Measurements from ENCODE around the gene VTN. TPM values are rescaled to one million over a fixed set of nuclear protein-coding genes. Genes with fewer than 3 reads are reported as not detected.

The VTN gene
- total and polyA plus RNA-seq, 4 donors, result 0.40 to 2.5 (median 1.6) TPM

DNA sequence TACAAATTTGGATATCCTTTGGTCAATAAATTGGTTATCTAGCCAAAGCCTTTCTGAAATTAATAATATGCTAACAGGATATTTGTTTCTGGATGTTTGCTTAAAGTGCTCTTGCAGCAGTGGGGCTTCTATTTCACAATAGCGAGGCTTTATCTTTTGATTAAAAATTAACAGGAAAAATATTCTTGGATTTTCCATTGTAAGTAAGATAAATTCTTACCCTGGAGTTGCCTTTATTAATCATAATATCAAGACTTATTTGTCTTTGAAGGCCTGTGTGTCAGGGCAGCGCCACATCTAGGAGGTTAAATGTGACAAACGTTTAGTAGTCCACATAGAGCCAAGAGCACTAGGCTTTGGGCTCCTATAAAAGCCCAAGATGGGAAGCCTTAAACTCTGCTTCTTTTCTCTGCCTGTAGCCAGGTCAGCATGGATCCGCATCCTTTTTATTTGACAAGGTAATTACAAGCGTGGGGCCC lies 45.8 kb downstream of the VTN start:
- H3K9ac ChIP-seq (ENCODE audit: insufficient read depth in 1 of 2, low read length in 2 of 2), result no peak overlapping the region
- no peak for ATAC-seq (ENCODE audit: insufficient read depth, low FRiP score)
- peaks cover 3 to 25% (median 8%) of the 10 kb centered on the region in 4 donors for H3K36me3 ChIP-seq (ENCODE audit: control insufficient read depth in 4 of 4, insufficient read depth in 4 of 4, low read length in 4 of 4)
- H3K4me1 ChIP-seq (ENCODE audit: control insufficient read depth in 5 of 5, insufficient read depth in 5 of 5, low read length in 5 of 5), result peaks cover 0 to 11% (median 5%) of the 10 kb centered on the region in 5 donors
- H3K27me3 ChIP-seq (ENCODE audit: control insufficient read depth in 3 of 3, insufficient read depth in 3 of 3, low read length in 2 of 3), result no peaks in the 10 kb centered on the region
- no peak overlapping the region for H3K27ac ChIP-seq (ENCODE audit: low read depth in 1 of 2, low read length in 1 of 2)
- H3K4me3 ChIP-seq, result no peak overlapping the region
- TF ChIP-seq, protein P1, sequence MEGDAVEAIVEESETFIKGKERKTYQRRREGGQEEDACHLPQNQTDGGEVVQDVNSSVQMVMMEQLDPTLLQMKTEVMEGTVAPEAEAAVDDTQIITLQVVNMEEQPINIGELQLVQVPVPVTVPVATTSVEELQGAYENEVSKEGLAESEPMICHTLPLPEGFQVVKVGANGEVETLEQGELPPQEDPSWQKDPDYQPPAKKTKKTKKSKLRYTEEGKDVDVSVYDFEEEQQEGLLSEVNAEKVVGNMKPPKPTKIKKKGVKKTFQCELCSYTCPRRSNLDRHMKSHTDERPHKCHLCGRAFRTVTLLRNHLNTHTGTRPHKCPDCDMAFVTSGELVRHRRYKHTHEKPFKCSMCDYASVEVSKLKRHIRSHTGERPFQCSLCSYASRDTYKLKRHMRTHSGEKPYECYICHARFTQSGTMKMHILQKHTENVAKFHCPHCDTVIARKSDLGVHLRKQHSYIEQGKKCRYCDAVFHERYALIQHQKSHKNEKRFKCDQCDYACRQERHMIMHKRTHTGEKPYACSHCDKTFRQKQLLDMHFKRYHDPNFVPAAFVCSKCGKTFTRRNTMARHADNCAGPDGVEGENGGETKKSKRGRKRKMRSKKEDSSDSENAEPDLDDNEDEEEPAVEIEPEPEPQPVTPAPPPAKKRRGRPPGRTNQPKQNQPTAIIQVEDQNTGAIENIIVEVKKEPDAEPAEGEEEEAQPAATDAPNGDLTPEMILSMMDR (IDR thresholded peaks at IDR 0.05; ENCODE audit: control extremely low read depth, extremely low read depth), result no peak
- no peak for DNase-seq
- no peaks in the 10 kb centered on the region for H3K9me3 ChIP-seq (ENCODE audit: control insufficient read depth in 4 of 4, insufficient read depth in 3 of 4, low read length in 3 of 4)
- WGBS, 2 donors, result 68 to 74% methylated on average over 5 of the region's 5 CpGs

DNA sequence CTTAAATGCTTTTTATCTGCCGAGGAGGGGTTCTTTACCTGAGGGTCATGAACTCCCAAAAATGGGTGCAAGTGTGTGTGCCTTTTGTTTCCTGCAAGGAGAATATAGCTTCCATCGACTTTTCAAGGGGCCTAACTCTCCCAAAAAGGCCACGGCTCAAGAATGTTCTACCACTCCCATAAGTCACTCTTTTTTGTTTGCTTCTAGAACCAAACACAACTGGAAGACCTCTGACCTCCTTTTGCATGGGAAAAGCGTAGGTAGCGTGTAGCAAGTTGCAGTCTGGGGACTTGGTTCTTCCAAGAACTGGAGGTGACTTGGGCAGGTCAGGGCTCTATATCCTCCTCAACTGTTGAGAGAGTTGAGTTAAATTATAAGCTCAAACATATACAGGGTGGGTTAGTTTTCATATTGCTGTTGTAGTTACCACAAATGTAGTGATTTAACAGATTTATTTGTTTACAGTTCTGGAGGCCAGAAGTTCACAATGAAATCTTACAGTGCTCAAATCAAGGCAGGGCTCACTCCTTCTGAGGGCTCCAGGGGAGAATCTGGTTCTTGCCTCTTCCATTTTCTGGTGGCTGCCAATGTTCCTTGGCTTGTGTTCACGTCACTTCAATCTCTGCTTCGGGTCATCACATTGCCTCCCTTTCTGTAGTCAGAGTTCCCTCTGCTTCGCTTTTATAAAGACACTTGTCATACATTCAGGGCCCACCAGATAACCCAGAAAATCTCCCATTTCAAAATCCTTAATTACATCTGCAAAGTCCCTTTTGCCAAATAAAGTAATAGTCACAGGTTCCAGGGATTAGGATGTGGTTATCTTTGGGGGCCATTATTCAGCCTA lies 49.7 kb downstream of the VTN start:
- H3K9me3 ChIP-seq (ENCODE audit: control insufficient read depth in 4 of 4, insufficient read depth in 3 of 4, low read length in 3 of 4), result no peaks in the 10 kb centered on the region
- DNase-seq (no peak), ATAC-seq (ENCODE audit: insufficient read depth, low FRiP score) (no peak)
- H3K36me3 ChIP-seq (ENCODE audit: control insufficient read depth in 4 of 4, insufficient read depth in 4 of 4, low read length in 4 of 4), result no peaks in the 10 kb centered on the region
- H3K27me3 ChIP-seq (ENCODE audit: control insufficient read depth in 3 of 3, insufficient read depth in 3 of 3, low read length in 2 of 3), result no peaks in the 10 kb centered on the region
- H3K27ac ChIP-seq (ENCODE audit: low read depth in 1 of 2, low read length in 1 of 2), result no peak overlapping the region
- TF ChIP-seq, protein P1 (IDR thresholded peaks at IDR 0.05; ENCODE audit: control extremely low read depth, extremely low read depth), result no peak
- peaks cover 0 to 20% (median 9%) of the 10 kb centered on the region in 5 donors for H3K4me1 ChIP-seq (ENCODE audit: control insufficient read depth in 5 of 5, insufficient read depth in 5 of 5, low read length in 5 of 5)
- peak overlapping the region; percentile 18 for H3K4me3 ChIP-seq
- H3K9ac ChIP-seq (ENCODE audit: insufficient read depth in 1 of 2, low read length in 2 of 2), result no peak overlapping the region
- 72 to 80% methylated on average over 8 of the region's 8 CpGs for WGBS, 2 donors

DNA sequence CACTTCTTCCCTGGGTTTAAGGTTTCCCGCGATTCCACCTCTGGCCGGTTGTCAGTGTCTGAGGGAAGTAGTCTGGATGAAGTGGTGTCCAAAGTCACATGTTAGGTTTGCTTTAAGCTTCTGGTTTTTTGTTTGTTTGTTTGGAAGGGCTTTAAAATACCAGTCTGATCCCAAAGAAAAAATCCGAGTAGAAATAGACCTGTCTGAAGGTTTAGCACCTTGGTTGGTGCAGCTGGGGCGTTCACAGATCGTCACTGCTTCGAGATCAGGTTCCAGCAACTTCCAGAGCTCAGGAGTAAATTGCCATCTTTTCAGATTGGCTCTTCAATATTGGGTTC lies 50.5 kb downstream of the VTN start:
- WGBS, 2 donors, result 2 to 4% methylated on average over 7 of the region's 7 CpGs

More for the DNA sequence above, 50.5 kb downstream of the VTN start:
- TF ChIP-seq, protein P1 (IDR thresholded peaks at IDR 0.05; ENCODE audit: control extremely low read depth, extremely low read depth), result no peak
- no peak for DNase-seq
- Histone ChIP-seq H3K36me3 (ENCODE audit: control insufficient read depth in 4 of 4, insufficient read depth in 4 of 4, low read length in 4 of 4) (no peaks in the 10 kb centered on the region), H3K9me3 (ENCODE audit: control insufficient read depth in 4 of 4, insufficient read depth in 3 of 4, low read length in 3 of 4) (no peaks in the 10 kb centered on the region), H3K4me3 (peak overlapping the region; percentile 41), H3K27me3 (ENCODE audit: control insufficient read depth in 3 of 3, insufficient read depth in 3 of 3, low read length in 2 of 3) (peaks cover 0 to 3% (median 0%) of the 10 kb centered on the region in 3 donors), H3K27ac (ENCODE audit: low read depth in 1 of 2, low read length in 1 of 2) (peak overlapping the region in 1 of 2 donors; percentile 27), H3K4me1 (ENCODE audit: control insufficient read depth in 5 of 5, insufficient read depth in 5 of 5, low read length in 5 of 5) (peaks cover 0 to 20% (median 9%) of the 10 kb centered on the region in 5 donors), H3K9ac (ENCODE audit: insufficient read depth in 1 of 2, low read length in 2 of 2) (peak overlapping the region; percentile 84 to 88)
- ATAC-seq (ENCODE audit: insufficient read depth, low FRiP score), result no peak

All from lung (tissue), 12 donors.